ENCODE measurements around the gene DSC3.

The DSC3 gene

GRCh38 chr18:31042406-31043181 lies at the start of gene DSC3:
Gene DSC3, minus strand, starts transcription at chr18:31042742. Its CDS starts 82 bp downstream, at chr18:31042660.
- no peak for DNase-seq (ENCODE audit: low read depth, low spot score)
- ChIA-PET CTCF (no interaction called here), POLR2A (no interaction called here)
- TF ChIP-seq CTCF (IDR thresholded peaks at IDR 0.05; ENCODE audit: insufficient read depth, low read length, missing control alignments): no peak
- no peak within 1 kb of the TSS for H3K4me3 ChIP-seq (ENCODE audit: low read depth, low read length)

- DNase-seq (ENCODE audit: low read depth, low spot score): no peak
- no peak for TF ChIP-seq CTCF (IDR thresholded peaks at IDR 0.05; ENCODE audit: insufficient read depth, low read length, missing control alignments)
- CTCF ChIA-PET: no interaction called here
- POLR2A ChIA-PET: no interaction called here
- H3K4me3 ChIP-seq (ENCODE audit: low read depth, low read length): no peak overlapping the region
Measured at GRCh38 chr18:31091350-31091749, 48.8 kb upstream of the DSC3 start.

GRCh38 chr18:31088532-31088931 lies 46.0 kb upstream of the DSC3 start:
- ChIA-PET POLR2A (no interaction called here), CTCF (no interaction called here)
- H3K4me3 ChIP-seq (ENCODE audit: low read depth, low read length): no peak overlapping the region
- TF ChIP-seq CTCF (IDR thresholded peaks at IDR 0.05; ENCODE audit: insufficient read depth, low read length, missing control alignments): no peak
- no peak for DNase-seq (ENCODE audit: low read depth, low spot score)

- no peak for DNase-seq (ENCODE audit: low read depth, low spot score)
- POLR2A ChIA-PET: no interaction called here
- CTCF ChIA-PET: no interaction called here
- no peak overlapping the region for H3K4me3 ChIP-seq (ENCODE audit: low read depth, low read length)
- no peak for TF ChIP-seq CTCF (IDR thresholded peaks at IDR 0.05; ENCODE audit: insufficient read depth, low read length, missing control alignments)
Measured at GRCh38 chr18:31079973-31080372, 37.4 kb upstream of the DSC3 start.

- DNase-seq (ENCODE audit: low read depth, low spot score): no peak
- no peak for TF ChIP-seq CTCF (IDR thresholded peaks at IDR 0.05; ENCODE audit: insufficient read depth, low read length, missing control alignments)
- H3K4me3 ChIP-seq (ENCODE audit: low read depth, low read length): no peak overlapping the region
- POLR2A ChIA-PET: no interaction called here
- CTCF ChIA-PET: no interaction called here
Measured at GRCh38 chr18:31077878-31078277, 35.3 kb upstream of the DSC3 start.

GRCh38 chr18:31072175-31072574 lies 29.6 kb upstream of the DSC3 start:
- no peak for DNase-seq (ENCODE audit: low read depth, low spot score)
- no peak for TF ChIP-seq CTCF (IDR thresholded peaks at IDR 0.05; ENCODE audit: insufficient read depth, low read length, missing control alignments)
- ChIA-PET CTCF (no interaction called here), POLR2A (no interaction called here)
- no peak overlapping the region for H3K4me3 ChIP-seq (ENCODE audit: low read depth, low read length)

All from AG04449 (cell line).